ENCODE measurements around the gene PBXIP1.

DNA sequence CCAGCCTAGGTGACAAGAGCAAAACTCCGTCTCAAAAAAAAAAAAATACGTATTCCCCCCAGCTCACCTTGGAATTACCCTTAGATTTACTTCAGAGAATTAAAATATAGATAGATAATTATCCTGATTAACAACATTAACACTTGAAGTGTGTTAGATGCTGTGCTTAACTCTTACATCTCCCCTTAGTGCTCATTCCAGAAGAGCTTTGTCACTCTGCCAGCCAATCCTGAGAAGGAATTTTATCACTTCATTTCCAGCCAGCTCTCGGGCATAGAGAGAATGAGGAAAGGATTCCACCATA lies 16.3 kb upstream of the PBXIP1 start:
- TF ChIP-seq POLR2AphosphoS5 (IDR thresholded peaks at IDR 0.05; ENCODE audit: low read depth, low read length) = no peak
- TF ChIP-seq, protein P1, sequence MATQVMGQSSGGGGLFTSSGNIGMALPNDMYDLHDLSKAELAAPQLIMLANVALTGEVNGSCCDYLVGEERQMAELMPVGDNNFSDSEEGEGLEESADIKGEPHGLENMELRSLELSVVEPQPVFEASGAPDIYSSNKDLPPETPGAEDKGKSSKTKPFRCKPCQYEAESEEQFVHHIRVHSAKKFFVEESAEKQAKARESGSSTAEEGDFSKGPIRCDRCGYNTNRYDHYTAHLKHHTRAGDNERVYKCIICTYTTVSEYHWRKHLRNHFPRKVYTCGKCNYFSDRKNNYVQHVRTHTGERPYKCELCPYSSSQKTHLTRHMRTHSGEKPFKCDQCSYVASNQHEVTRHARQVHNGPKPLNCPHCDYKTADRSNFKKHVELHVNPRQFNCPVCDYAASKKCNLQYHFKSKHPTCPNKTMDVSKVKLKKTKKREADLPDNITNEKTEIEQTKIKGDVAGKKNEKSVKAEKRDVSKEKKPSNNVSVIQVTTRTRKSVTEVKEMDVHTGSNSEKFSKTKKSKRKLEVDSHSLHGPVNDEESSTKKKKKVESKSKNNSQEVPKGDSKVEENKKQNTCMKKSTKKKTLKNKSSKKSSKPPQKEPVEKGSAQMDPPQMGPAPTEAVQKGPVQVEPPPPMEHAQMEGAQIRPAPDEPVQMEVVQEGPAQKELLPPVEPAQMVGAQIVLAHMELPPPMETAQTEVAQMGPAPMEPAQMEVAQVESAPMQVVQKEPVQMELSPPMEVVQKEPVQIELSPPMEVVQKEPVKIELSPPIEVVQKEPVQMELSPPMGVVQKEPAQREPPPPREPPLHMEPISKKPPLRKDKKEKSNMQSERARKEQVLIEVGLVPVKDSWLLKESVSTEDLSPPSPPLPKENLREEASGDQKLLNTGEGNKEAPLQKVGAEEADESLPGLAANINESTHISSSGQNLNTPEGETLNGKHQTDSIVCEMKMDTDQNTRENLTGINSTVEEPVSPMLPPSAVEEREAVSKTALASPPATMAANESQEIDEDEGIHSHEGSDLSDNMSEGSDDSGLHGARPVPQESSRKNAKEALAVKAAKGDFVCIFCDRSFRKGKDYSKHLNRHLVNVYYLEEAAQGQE (IDR thresholded peaks at IDR 0.05; ENCODE audit: insufficient read depth in 1 of 2, low read depth in 2 of 2, low read length in 2 of 2) = no peak
- no peak for TF ChIP-seq FOXP2 (optimal IDR thresholded peaks at IDR 0.05; ENCODE audit: borderline replicate concordance, extremely low read depth, extremely low read length, insufficient read depth)
- no peak for TF ChIP-seq SIN3A (IDR thresholded peaks at IDR 0.05; ENCODE audit: borderline replicate concordance, insufficient read depth, low read length)
